ENCODE measurements around the gene BRWD1.
"Not testable (repeated sequence)": the region's sequence is repeated elsewhere in the genome, so short reads cannot be mapped to it uniquely, and the experiment has no call there.

The BRWD1 gene

DNA sequence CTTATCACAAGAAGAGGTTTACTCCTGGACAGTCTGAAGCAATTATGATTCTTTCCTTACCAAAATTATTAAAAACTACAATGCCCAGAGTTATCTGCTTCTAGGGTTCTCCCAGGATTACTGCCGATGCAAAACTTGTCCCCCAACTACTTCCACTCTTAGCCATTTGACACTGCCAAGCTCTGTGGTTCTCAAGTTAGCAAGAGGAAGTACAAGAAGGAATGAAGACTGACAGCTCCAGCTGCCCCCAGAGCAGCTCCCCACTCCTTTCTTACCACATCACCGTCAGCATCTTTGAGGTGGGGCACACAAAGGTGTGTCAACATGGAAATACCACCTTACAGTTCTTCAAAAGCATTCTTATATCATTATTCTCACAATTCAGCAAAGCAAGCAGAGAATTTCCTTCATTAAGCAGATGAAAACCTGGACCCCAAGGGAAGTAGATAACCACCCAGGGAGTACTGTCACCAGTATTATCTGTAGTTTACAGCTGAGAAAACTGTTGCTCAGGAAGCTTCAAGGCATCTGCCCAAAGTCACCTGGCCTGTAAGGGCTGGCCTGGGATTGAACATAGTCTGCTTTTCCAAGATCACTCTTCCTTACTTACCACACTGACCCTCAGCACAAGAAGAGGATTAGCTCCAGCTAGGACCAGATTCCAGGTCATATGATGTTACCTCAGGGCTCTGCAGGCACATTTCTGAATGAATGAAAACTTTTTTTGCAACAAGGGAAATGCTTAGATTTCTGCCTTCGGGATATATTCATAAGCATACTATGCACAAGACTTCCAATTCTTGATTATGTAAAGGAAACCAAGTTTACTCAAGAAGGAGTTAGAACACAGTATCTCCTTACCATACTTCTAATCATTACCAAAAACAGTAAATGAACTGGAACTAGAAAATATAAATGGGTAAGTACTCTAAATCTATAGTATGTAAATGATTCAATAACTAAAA is 139.4 kb downstream of the BRWD1 start:
- no peak for DNase-seq (ENCODE audit: low read depth)

DNA sequence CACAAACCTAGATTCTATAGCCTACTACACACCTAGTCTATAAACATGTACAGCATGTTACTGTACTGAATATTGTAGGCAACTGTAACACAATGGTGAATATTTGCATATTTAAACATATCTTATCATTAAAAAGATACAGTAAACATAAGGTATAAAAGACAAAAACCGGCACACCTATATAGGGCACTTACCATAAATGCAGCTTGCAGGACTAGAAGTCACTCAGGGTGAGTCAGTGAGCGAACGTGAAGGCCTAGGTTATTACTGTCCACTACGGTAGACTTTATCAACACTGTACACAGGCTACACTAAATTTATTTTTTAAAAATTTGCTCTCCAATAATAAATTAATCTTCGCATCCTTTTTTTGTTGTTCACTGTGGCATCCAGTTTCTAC is 143.5 kb downstream of the BRWD1 start:
- DNase-seq (ENCODE audit: low read depth) = no peak

DNA sequence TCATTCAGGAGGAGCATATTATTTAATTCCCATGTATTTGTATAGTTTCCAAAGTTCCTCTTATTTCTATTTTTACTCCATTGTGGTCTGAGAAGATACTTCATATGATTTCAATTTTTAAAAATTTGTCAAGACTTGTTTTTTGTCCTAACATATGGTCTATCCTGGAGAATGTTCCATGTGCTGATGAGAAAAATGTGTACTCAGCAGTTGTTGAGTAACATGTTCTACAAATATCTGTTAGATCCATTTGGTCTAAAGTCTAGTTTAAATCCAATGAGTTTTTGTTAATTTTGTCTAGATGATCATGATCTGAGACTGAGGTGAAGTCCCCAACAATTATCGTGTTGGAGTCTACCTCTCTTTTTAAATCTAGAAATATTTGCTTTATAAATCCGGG is 144.6 kb downstream of the BRWD1 start:
- no peak for DNase-seq (ENCODE audit: low read depth)

DNA sequence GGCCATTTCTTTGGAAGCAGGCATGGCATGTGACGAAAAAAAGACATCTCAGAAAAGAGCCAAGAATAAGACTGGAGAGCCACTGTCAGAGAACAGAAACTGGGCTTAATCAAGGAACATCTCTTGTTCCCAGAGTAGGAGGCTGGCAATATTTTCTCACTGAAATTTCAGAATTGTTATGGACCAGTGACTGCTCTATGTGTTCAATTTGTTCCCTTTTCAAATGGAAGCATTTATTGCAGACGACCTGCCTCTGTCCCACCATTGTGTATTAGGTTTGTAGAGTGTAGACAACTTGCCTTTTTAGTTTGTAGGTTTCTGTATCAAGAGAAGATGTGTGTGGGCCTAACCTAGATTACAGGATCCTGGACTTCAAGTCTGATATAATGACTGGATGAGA is 148.9 kb downstream of the BRWD1 start:
- no peak for DNase-seq (ENCODE audit: low read depth)

DNA sequence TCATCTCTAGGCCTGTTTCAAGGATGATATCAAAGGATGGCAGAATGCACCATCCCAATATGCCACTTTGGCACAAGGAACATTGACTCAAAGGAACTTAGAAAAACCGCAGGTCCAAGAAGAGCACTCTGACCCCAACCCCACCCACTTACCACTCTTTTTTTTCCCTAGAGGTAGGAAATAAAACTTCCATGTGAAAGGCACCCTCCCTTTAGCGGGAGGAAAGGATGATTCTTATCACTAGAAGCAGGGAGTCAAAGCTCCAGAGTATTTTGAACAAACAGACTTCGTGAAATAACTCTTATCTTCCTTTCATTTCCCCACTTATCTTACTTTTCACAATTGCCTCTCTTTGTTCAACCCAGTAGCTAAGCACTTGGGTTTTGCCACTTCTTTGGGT is 152.4 kb downstream of the BRWD1 start:
- no peak for DNase-seq (ENCODE audit: low read depth)

DNA sequence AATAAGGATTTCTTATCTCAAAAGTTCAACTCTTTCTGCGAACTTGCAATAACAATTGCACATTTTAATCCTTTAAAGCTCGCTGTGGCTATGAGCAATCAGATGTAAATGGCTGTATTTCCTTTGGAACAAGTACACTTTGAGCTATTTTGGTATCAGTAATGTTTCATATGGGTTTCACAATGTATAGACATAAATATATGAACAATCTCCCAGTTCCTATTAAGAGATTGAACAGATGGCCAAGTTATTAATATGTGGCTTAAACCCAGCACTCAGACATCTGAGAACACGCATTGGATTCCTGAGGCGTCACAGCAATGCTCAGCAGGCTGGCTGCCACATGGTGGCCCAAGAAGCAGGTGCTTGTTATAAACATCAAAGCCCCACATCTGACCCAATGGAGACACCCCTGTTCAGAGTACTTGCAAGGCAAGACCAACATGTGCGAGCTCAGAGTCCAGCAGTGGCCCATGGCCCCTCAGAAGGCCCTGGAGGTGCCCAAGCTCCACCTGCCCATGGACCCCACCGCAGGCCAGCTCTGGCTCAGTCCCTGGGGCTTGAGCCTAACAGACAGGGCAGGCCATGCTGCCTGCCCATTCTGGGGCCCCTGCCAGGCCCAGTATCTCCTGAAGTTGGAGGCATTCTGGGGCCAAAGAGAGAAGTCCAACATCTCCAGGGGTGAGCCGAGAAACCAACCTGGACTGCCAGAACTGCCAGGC is 153.9 kb downstream of the BRWD1 start:
- DNase-seq (ENCODE audit: low read depth) = no peak

DNA sequence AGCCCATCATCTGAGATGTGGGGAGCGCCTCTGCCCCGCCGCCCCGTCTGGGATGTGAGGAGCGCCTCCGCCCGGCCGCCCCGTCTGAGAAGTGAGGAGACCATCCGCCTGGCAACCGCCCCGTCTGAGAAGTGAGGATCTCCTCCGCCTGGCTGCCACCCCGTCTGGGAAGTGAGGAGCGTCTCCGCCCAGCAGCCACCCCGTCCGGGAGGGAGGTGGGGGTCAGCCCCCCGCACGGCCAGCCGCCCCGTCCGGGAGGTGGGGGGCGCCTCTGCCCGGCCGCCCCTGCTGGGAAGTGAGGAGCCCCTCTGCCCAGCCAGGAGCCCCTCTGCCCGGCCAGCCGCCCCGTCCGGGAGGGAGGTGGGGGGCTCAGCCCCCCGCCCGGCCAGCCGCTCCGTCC is 156.2 kb downstream of the BRWD1 start:
- DNase-seq (ENCODE audit: low read depth) = not testable (repeated sequence)

DNA sequence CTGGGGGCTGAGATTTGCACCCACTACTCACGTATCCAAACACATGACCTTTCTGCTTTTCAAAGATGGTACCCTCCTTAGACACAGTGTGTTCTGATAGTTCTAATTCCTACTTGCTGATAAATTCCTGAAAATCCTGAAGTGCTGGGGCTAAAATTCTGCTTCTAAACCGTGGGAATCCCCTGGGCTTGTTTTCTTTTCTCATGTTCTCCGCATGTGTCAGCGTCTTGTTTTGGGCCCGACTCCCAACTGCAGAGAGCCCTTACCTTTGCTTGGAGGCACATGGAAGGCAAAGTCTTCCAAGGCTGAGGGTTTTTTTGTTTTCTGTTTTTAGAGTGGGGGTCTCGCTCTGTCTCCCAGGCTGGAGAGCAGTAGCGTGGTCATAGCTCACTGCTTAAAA is 157.4 kb downstream of the BRWD1 start:
- DNase-seq (ENCODE audit: low read depth) = no peak

DNA sequence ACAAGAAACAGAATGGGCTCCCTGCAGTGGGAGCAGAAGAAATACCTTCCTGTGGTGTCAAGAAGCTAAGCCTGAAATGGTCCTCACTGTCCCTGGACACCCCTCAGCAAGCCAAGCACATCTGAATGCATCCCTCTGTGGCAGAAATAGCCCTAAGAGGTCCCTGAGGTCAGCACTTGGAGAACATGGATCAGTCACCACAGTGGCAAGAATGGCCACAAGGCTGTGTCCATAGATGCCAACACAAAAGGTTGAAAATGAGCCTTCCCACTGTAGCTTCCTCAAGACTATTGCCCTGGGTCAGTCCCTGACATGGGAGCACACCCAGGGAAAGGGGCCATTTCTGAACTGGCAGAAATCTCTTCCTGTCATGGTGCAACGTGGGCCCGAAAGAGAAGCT is 157.9 kb downstream of the BRWD1 start:
- DNase-seq (ENCODE audit: low read depth) = no peak

DNA sequence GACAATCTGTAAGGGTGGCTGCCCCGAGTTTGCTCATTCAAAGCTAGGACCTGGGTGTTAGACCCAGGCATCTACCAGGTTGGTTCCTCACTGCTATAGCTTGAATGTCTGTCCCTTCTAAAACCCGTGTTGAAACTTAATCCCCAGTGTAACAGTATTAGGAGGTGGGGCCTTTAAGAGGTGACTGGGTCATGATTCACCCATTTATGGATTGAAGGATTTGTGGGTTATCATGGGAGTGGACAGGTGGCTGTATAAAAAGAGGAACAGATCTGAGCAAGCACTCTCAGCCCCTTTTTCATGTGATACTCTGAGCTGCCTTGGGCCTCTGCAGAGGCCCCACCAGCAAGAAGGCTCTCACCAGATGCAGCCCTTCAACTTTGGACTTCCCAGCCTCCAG is 159.6 kb downstream of the BRWD1 start:
- no peak for DNase-seq (ENCODE audit: low read depth)

DNA sequence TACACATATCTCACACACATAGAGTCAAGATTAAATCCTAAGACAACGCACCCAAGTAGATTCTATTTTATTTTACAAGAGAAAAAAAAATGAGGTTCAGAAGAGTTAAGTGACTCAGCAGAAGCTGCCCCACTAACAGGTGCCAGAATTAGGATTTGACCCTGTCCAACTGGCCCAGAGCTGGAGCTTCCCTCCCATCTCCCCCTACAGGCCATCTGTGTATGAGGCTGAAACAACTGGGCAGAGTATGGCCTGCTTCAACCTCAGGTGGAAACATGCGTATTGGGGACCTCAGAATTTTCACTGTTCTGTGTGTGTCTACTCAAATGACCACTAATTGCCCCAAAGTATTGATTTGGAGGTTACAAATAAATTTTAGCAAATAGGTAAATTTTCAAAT is 160.1 kb downstream of the BRWD1 start:
- no peak for DNase-seq (ENCODE audit: low read depth)

DNA sequence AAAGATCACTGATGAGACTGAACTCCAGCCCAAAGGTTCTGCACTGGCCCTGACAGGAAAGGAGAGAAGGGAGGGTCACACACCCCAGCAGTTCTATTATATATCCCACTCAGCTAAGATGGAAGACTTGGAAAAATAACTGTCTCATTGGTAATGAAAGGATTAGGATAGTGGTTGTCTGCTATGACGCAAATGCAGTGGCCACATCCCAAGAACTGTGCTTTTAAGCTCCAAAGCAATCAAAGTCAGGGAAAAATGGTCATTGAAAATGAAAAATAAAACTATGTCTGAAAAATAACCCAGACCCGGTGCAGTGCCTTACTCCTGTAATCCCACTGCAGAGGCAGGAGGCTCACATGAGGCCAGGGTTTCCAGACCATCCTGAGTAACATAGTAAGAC is 161.2 kb downstream of the BRWD1 start:
- DNase-seq (ENCODE audit: low read depth) = no peak

DNA sequence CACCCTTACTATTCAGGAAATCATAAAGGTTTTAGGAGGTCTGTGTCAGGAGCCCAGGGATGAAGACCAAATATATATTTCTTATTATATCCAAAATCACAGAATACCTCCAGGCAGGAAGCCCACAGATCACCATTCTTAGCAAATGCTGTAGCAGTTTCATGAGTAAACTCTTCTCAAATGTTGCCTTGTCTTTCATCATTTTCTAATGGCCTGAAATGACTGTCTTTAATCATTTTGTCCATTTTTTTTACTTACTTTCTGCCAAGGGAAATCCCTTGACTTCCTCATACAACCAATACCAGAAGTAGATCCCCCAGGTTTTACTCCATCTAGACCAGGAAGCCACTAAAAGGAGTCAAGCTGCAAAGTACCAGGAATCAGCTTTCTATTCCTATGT is 162.6 kb downstream of the BRWD1 start:
- no peak for DNase-seq (ENCODE audit: low read depth)

DNA sequence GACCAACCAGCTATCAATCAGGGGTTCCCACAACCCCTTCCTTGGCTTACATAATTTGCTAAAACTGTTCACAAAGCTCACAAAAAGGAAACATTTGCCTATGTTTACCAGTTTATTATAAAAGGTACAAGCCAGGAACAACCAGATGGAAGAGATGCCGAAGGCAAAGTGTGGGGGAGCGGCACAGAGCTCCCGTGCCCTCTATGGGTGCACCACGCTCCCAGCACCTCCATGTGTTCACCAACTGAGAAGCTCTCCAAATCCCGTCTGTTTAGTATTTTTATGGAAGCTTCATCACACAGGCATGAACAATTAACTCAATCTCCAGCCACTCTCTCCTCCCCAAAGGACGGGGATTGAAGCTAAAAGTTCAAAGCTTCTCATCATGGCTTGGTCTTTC is 163.1 kb downstream of the BRWD1 start:
- no peak for DNase-seq (ENCODE audit: low read depth)

DNA sequence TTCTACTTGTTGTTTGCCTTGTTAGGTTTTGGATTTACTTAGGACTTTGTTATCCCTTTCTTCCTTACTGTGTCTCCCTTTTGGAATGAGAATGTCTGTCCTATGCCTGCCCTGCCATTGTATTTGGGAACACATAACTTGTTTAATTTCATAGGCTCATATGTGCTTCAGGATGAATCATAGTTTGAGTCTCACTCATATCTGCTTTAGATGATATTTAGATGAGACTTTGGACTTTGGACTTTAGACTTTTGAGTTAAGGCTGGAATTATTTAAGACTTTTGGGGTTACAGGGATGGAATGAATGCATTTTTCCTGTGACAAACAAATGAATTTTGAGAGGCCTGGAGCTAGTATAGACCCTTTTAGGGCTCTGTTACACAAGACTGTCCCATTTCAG is 163.6 kb downstream of the BRWD1 start:
- no peak for DNase-seq (ENCODE audit: low read depth)

DNA sequence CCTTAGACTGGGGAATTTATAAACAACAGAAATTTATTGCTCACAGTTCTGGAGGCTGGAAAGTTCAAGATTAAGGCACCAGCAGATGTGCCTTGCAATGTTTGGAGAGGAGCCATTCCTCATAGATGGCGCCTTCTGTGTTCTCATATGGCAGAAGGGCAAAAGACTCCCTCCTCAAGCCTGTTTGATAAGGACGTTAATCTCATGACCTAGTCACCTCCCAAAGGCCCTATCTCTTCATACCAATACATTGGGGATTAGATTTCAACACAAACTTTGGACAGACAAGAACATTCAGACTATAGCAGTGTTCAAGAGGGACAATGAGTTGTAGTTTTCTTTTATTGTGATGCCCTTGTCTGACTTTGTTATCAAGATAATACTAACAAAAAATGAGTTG is 164.5 kb downstream of the BRWD1 start:
- no peak for DNase-seq (ENCODE audit: low read depth)

DNA sequence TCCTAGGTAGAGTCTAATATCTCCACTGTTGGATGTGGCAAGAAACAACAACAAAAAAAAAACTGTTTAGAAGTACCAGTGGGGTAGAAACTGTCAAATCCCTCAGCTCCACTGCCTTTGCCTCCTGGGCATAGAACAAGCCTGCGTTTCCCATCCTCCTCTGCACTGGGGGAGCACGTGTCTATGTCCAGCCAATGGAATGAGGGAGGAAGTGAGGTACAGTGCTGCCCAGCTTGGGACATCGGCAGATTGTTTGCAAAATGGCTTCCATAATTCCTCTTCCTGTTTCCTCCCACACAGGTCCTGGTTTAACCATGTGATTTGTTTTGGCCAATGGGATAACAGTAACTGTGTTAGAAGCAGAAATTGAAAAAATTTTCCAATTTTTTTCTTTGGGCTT is 169.2 kb downstream of the BRWD1 start:
- DNase-seq (ENCODE audit: low read depth) = no peak

DNA sequence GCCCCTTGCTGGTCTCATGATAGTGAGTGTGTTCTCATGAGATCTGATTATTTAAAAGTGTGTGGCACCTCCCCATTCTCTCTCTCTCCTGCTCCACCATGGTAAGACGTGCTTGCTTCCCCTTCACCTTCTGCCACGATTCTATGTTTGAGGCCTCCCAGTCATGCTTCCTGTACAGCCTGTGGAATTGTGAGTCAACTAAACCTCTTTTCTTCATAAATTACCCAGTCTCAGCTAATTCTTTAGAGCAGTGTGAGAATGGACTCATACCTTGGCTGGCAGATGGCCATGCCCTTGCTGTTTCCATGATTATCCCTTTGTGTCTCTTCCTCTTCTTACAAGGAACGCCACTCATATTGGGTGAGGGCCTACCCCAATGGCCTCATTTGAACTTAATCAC is 170.5 kb downstream of the BRWD1 start:
- no peak for DNase-seq (ENCODE audit: low read depth)

DNA sequence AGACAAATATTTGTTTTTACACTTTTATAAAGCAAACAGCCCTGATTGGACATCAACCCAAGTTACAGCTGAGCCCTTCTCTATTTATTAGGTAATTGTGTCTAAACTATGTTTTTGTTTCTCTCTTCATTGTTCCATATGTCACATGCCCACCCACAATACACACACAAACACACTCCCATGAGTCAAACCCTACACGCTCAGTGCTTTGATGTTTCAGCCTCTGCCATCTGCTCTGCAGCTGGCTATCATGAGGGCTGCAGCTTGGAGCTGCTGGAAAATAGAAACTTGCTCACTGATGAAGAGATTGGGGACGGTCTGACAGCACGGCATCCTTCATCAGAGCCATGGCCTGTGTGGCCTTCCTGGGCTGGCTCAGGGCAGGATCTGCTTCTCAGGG is 171.9 kb downstream of the BRWD1 start:
- DNase-seq (ENCODE audit: low read depth) = no peak

DNA sequence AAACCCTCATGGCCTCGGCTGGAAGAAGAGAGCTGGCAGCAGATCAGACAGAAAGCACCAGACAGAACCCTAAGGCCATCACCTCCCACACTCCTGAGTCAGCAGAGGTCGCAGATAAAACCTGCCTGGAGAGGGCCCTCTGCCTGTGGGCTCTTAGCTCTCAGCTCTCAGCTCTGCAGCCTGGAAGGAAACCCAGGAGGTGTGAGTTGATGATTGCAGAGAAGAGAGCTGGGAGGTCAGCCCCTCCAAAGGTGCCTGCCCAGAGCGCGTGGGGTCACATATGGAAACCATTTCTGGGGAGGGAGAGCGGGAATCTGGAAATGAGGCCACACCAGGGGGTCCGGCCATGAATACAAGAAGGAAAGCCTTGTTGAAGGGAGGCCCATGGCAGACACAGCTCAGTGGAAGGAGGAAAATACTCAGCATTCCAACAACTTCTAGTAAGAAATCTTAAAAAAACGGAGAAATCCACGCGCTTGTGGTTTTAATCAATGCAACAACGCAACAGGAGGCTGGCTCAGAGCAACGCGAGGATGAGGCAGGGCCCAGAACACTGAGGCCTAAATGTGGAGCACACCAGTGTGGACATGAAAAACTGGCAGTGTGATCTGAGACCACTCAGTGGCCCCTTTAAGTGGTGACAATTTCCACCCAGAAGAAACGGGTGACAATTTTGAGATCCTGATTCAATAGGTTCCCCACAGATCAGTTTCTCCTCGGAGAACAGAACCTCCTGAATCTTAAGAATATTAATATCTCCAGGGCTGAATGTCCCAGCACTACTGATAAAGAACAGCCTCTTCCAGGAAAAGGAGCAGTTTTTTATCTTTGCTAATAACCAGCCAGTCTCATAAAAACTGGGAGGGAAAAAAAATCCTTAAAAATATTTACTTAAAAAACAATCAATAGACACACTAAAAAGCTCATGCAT is 175.9 kb downstream of the BRWD1 start:
- no peak for DNase-seq (ENCODE audit: low read depth)

DNA sequence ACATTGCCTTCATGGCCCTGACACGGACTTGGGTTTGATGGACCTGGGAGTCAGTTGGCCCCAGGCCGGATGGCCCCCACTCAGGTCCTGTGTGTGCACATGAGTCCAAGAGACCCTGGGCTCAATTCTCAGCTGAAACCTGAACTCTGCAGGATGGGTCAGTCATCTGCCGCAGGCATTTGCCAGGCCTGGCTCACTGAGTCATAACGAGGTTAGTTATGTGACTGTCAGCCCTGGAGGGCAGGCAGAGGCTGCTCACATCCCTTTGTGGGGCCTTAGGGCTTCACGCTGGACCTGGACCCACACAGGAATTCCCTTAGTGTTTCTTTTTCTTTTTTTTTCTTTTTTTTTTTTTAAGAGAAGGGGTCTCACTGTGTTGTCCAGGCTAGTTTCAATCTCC is 176.7 kb downstream of the BRWD1 start:
- DNase-seq (ENCODE audit: low read depth) = no peak

DNA sequence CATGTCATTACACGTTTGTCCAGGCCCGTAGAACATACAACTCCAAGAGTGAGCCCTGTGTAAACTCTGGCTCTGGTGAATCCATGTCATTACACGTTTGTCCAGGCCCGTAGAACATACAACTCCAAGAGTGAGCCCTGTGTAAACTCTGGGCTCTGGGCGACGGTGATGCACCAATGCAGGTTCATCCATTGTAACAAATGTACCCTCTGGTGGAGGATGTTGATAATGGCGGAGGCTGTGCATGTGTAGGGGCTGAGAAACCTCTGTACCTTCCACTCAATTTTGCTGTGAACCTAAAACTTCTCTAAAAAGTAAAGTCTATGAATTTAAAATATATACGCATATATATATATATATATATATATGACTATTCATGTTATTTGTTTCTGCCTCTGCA is 177.3 kb downstream of the BRWD1 start:
- DNase-seq (ENCODE audit: low read depth) = not testable (repeated sequence)
